ENCODE results near the gene C16orf78. TPM values are rescaled to one million over a fixed set of nuclear protein-coding genes. Genes with fewer than 3 reads are reported as not detected.

Gene C16orf78
- total RNA-seq, 1 donor = not detected

DNA sequence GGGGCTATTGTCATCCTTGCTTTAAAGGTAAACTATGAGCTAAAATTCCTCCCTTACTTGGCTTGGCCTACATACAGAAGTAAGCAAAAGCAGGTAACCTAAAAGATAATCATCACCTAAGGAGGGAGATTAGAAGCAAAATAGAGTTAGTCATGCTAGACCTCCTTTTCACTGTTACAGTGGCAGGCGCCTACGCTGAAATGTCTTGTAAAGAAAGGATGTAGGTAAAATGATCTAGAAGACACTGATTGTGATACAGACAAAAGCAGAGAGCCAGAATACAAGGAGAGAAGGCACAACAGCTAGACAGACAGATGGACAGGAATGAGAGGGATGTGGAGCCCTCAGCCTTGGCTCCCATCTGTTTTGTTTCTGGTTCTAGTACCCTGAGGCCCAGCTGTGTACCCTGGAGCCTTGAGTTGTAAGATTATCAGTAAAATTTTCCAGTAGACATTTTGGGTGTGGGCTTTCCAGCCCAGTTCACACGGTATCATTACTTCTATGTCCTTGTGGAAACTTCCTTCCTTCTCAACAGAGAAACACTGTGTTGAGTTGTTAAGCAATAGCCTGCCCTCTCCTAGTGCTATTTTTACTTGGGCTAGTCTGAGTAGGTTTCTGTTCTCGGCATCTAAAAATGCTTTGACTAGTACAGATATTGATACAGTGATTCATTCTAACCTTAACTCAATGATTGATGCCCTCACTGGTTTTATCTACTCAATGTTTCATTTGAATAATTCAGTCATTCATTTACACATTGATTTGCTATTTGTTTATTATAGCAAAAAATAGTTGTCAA is 7.7 kb upstream of the C16orf78 start:
- no peak overlapping the region for H3K4me3 ChIP-seq (ENCODE audit: low read depth, low read length)
- TF ChIP-seq, protein P1, sequence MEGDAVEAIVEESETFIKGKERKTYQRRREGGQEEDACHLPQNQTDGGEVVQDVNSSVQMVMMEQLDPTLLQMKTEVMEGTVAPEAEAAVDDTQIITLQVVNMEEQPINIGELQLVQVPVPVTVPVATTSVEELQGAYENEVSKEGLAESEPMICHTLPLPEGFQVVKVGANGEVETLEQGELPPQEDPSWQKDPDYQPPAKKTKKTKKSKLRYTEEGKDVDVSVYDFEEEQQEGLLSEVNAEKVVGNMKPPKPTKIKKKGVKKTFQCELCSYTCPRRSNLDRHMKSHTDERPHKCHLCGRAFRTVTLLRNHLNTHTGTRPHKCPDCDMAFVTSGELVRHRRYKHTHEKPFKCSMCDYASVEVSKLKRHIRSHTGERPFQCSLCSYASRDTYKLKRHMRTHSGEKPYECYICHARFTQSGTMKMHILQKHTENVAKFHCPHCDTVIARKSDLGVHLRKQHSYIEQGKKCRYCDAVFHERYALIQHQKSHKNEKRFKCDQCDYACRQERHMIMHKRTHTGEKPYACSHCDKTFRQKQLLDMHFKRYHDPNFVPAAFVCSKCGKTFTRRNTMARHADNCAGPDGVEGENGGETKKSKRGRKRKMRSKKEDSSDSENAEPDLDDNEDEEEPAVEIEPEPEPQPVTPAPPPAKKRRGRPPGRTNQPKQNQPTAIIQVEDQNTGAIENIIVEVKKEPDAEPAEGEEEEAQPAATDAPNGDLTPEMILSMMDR (IDR thresholded peaks at IDR 0.05; ENCODE audit: insufficient read depth, low read depth, low read length) = no peak
- DNase-seq (ENCODE audit: low read depth) = no peak

DNA sequence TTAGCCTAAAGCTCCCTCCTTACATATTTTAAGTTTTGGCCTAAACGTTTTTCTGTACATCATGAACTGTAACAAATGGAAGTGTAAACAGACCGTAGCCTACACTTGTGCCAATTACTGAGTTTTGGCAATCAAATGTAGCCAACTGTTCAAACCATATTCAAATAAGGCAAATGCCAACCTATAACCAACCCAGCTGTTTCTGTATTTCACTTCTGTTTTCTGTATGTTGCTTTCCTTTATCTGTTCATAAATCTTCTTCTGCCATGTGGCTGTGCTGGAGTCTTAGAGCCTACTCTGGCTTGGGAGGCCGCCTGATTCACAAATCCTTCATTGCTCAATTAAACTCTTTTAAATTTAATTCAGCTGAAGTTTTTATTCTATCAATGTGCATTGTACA is 6.9 kb upstream of the C16orf78 start:
- DNase-seq (ENCODE audit: low read depth) = no peak
- TF ChIP-seq, protein P1 (IDR thresholded peaks at IDR 0.05; ENCODE audit: insufficient read depth, low read depth, low read length) = no peak
- H3K4me3 ChIP-seq (ENCODE audit: low read depth, low read length) = no peak overlapping the region

DNA sequence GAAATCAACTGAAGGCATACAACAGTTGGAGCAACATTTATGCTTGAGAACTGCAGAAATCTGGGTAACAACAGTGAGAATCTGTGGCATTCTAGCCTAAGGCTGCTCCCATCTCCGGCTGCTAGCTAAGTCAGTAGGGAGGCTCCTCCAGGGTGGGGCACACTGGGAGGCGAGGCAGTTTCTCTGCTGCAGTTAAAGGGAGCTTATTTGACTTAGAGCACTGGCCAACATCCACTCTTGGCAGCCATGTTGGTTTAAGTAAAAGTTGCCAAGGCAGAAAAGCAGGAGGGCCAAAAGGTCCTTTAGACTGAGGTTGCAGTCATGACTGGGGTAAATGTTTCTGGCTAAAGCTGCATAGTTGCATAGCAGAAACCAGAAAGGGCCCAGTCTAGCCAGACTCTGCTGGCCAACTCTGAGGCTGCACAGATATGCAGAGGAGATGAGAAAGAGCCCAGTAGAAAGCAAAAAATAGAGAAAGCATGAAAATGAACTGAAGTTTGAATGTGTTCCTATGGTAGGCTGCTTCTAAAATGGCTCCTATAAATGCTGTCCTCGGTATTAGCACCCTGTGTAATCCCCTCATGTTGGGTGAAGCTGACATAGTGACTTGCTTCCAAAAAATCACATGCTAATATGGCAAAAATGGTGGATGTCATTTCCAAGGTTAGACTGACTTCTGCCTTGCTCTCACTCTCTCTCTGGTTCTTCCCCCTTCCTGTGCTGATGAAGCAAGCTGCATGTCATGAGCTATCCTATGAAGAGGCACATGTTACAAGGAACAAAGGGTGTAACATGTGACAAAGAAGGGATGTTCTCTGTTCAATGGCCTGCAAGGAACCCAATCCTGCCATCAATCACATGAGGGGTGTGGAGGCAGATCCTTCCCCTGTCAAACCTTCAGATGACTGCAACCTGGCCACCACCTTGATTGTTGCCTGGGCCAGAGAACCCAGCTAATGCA is 3.7 kb upstream of the C16orf78 start:
- no peak overlapping the region for H3K4me3 ChIP-seq (ENCODE audit: low read depth, low read length)
- no peak for DNase-seq (ENCODE audit: low read depth)
- TF ChIP-seq, protein P1 (IDR thresholded peaks at IDR 0.05; ENCODE audit: insufficient read depth, low read depth, low read length) = no peak

DNA sequence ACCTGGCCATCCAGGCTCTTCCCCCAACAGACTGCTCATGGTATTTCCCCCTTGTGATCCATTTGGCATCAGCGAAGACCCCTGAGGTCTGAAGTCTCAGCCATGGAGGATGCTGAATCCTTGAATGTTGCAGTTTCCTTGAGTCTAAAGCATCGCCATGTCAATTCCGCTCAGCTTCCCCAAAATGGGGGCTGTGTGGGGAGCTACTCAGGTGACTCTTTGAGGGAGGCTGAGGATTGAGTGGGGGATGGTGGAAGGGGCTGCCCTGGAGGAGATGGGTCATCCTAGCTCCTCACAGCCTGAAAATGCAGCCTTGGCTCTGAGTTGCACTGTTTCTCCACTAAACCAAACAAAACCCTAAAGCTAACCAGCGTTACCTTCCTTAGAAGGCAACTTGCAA is 2.6 kb downstream of the C16orf78 start:
- TF ChIP-seq, protein P1 (IDR thresholded peaks at IDR 0.05; ENCODE audit: insufficient read depth, low read depth, low read length) = no peak
- no peak for DNase-seq (ENCODE audit: low read depth)
- no peak overlapping the region for H3K4me3 ChIP-seq (ENCODE audit: low read depth, low read length)

DNA sequence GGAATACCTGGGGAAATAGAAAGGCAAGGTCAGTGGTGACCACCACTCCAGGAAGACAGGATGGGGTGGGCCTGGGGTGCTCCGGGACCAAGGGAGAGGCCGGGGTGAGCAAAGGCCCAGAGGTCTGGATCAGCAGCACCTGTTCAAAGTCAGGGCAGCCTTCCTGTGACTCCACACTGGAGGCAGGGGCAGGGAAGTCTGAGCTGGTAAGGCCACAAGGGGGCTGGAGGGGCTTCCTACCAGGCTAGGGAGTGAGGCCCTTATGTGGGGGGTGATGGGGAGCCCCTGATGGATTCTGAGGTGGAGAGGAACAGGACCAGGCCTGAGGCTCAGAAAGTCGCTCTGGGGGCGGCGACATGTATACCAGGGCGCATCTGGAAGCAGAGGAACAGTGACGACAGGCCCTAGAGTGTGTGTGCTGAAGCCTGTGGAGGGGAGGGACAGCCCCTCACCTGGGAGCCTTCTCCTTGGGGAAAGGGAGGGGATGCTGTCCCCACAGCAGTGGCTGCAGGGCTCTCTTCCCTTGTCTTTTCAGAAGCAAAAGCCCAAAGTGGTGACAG is 3.7 kb downstream of the C16orf78 start:
- TF ChIP-seq, protein P1 (IDR thresholded peaks at IDR 0.05; ENCODE audit: insufficient read depth, low read depth, low read length) = no peak
- H3K4me3 ChIP-seq (ENCODE audit: low read depth, low read length) = no peak overlapping the region
- DNase-seq (ENCODE audit: low read depth) = no peak

DNA sequence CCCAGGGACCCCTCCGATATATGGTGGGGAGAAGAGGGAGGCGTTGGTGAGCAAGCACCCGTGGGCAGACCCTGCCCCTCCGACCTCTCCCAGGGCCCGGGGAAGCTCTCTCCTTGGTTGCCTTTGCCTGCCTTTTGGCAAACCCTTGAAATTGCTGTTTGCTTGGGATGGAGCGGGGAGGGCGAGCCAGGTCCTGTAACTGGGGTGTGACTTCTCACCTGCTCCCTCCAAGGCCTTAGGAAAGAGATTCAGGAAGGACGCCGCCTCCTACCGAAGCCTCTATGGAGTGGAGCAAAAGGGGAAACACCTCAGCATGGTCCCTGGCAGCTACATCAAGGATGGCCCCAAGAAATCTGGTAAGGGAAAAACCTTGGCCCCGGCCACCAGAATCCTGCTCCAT is 4.6 kb downstream of the C16orf78 start:
- H3K4me3 ChIP-seq (ENCODE audit: low read depth, low read length) = no peak overlapping the region
- TF ChIP-seq, protein P1 (IDR thresholded peaks at IDR 0.05; ENCODE audit: insufficient read depth, low read depth, low read length) = no peak
- no peak for DNase-seq (ENCODE audit: low read depth)

Measured in fibroblast of villous mesenchyme (primary cell).